SK-N-SH treated with all-trans-retinoic acid at 6 μM for 48 hours (cell line): ENCODE results near the gene CPSF3.

Source experiments
- CREB5 ChIP-seq: fragments of 250-450 bp; sonication (Bioruptor Pico); IDR thresholded peaks from 2 replicates; pipeline ENCODE4 v1.5.1; 2020; ENCODE audit warnings: low read depth, mild to moderate bottlenecking, moderate library complexity
- ESRRG ChIP-seq: fragments of 250-450 bp; sonication (Bioruptor Pico); IDR thresholded peaks from 2 replicates; pipeline ENCODE4 v1.6.1; 2021; ENCODE audit warnings: mild to moderate bottlenecking
- GLIS3 ChIP-seq: fragments of 250-450 bp; sonication (Bioruptor Pico); IDR thresholded peaks from 2 replicates; pipeline ENCODE4 v1.5.0; 2020; ENCODE audit warnings: mild to moderate bottlenecking, moderate library complexity
- OSR1 ChIP-seq: fragments of 250-450 bp; sonication (Bioruptor Pico); IDR thresholded peaks from 2 replicates; pipeline ENCODE4 v1.8.0; 2022; ENCODE audit warnings: moderate library complexity, mild to moderate bottlenecking, inconsistent platforms
- POU6F1 ChIP-seq: fragments of 250-450 bp; sonication (Bioruptor Pico); IDR thresholded peaks from 2 replicates; pipeline ENCODE4 v1.8.0; 2021; ENCODE audit warnings: low read depth, mild to moderate bottlenecking, moderate library complexity, borderline replicate concordance
- RARB ChIP-seq: fragments of 250-450 bp; sonication (Bioruptor Pico); IDR thresholded peaks from 2 replicates; pipeline ENCODE4 v1.8.0; 2021; ENCODE audit warnings: mild to moderate bottlenecking, moderate library complexity
- SNAI2 ChIP-seq: fragments of 250-450 bp; sonication (Bioruptor Pico); IDR thresholded peaks from 2 replicates; pipeline ENCODE4 v1.5.0; 2020; ENCODE audit warnings: mild to moderate bottlenecking, moderate library complexity
- TCF4 ChIP-seq: fragments of 250-450 bp; sonication (Bioruptor Pico); IDR thresholded peaks from 2 replicates; pipeline ENCODE4 v1.8.0; 2021; ENCODE audit warnings: mild to moderate bottlenecking, moderate library complexity, borderline replicate concordance
- ZFP3 ChIP-seq: fragments of 250-450 bp; sonication (Bioruptor Pico); IDR thresholded peaks from 2 replicates; pipeline ENCODE4 v1.5.0; 2020; ENCODE audit warnings: mild to moderate bottlenecking, moderate library complexity
- ZNF565 ChIP-seq: fragments of 450-650 bp; formaldehyde crosslinking; conservative IDR thresholded peaks from 2 replicates; pipeline ENCODE4 v1.5.0; 2020; ENCODE audit warnings: low read depth, mild to moderate bottlenecking, moderate library complexity
- ZNF70 ChIP-seq: fragments of 450-650 bp; formaldehyde crosslinking; IDR thresholded peaks from 2 replicates; pipeline ENCODE4 v1.5.0; 2020; ENCODE audit warnings: mild to moderate bottlenecking, moderate library complexity
- ZNF8 ChIP-seq: fragments of 450-650 bp; formaldehyde crosslinking; IDR thresholded peaks from 2 replicates; pipeline ENCODE4 v1.5.0; 2020; ENCODE audit warnings: mild to moderate bottlenecking, moderate library complexity
- TF ChIP-seq, protein P1 (sequence below): fragments of 250-450 bp; sonication (Bioruptor Pico); IDR thresholded peaks from 2 replicates; pipeline ENCODE4 v1.8.0; 2020; ENCODE audit warnings: mild to moderate bottlenecking, moderate library complexity, borderline replicate concordance

DNA sequence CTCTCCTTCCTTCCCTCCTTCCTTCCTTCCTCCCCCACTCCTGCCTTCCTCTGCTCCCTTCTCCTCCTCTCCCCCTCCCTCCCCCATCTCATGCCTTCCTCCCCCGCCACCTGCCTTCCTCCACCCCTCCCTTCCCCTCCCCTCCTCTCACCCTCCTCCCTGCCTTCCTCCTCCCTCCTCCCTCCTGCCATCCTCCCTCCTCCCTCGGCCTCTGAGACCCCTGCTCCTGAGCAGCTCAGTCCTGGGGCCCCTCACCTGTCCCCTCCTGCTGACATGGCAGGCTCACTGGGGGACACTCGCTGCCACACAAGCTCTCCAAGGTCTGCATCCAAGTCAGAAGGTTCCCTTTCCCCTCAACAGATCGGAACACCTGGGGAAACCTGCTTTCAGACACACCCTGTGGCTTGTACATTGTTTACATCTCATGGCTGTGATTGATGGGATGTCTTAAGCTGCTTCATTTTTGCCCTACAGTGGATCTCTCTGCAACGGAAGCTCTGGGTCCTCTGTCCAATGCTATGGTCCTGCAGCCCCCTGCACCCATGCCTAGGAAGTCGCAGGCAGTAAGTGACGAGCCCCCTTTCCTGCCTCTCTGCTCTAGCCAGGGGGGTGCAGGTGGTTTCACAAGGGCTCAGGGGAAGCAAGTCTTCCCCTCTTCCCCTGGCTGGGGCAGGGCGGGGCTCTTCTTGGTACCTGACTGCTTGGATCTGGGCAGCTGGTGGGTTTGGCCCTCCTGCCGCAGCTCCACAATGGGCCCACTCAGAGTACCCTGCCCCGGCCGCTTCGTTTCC is 23.0 kb upstream of the CPSF3 start:
- TF ChIP-seq, protein P1, sequence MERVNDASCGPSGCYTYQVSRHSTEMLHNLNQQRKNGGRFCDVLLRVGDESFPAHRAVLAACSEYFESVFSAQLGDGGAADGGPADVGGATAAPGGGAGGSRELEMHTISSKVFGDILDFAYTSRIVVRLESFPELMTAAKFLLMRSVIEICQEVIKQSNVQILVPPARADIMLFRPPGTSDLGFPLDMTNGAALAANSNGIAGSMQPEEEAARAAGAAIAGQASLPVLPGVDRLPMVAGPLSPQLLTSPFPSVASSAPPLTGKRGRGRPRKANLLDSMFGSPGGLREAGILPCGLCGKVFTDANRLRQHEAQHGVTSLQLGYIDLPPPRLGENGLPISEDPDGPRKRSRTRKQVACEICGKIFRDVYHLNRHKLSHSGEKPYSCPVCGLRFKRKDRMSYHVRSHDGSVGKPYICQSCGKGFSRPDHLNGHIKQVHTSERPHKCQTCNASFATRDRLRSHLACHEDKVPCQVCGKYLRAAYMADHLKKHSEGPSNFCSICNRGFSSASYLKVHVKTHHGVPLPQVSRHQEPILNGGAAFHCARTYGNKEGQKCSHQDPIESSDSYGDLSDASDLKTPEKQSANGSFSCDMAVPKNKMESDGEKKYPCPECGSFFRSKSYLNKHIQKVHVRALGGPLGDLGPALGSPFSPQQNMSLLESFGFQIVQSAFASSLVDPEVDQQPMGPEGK: no peak
- TF ChIP-seq ZFP3 (CRISPR knock-in tag): no peak
- no peak for TF ChIP-seq ZNF8
- TF ChIP-seq TCF4 (CRISPR knock-in tag): no peak
- TF ChIP-seq ZNF565 (CRISPR knock-in tag): no peak
- no peak for TF ChIP-seq CREB5 (CRISPR knock-in tag)
- TF ChIP-seq POU6F1 (CRISPR knock-in tag): no peak
- no peak for TF ChIP-seq GLIS3 (CRISPR knock-in tag)
- TF ChIP-seq ZNF70 (CRISPR knock-in tag): no peak
- no peak for TF ChIP-seq ESRRG (CRISPR knock-in tag)
- no peak for TF ChIP-seq RARB (CRISPR knock-in tag)
- no peak for TF ChIP-seq OSR1 (CRISPR knock-in tag)
- no peak for TF ChIP-seq SNAI2
